HPDE6-E6E7 (cell line): ENCODE measurements around the gene TMEM256.

Experiments used
- DNase-seq: peaks from one replicate; pipeline ENCODE4 v3.0.0; 2011; ENCODE audit warnings: missing footprints; ENCODE audit errors: extremely low spot score

The TMEM256 gene

GRCh38 chr17:7408252-7408727, 4.4 kb upstream of the TMEM256 start:
- no peak for DNase-seq

DNA sequence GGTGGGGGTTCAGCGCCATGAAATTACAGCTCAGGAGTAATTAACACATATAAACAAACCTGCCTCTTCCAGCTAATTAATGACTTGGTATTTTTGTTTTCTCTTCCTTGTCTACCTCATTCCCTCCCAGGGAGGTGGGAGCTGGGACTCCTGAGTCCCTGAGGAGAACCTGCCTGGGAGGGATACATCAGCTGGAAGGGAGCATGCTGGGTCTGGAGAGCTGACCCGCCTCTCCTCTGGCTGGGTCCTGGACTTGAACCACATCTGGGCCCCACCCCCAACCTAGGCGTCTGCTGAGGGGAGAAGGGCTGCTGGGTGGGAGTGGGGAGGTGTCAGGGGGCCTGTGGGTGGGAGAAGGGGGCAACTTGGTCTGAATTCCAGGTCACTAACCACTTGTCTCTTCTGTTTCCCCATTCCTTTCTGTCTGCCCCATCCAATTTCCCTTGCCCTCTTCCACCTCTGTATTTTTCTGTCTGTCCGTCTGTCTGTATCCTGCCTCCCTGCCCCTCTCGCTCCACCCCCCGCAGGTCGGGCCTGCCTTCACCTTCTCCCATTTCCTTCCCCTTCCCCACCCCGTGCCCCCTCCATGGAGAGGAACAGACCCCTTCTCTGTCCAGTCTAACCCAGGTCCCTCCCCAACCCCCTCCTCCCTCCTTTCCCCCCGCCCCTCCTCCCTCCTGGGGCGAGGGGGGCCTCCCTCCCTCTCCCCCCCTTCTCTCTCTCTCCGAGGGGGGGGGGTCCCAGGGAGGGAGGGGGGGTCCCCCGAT, 3.8 kb upstream of the TMEM256 start, which contains the start of gene NLGN2:
Gene NLGN2, plus strand, starts transcription at position 361 of the 767 bp plus-strand sequence. CDS start 411 bp downstream, outside the sequence.
- DNase-seq, result no peak

- no peak for DNase-seq
Observed at GRCh38 chr17:7407082-7407481, 3.2 kb upstream of the TMEM256 start.

- no peak for DNase-seq
Observed at GRCh38 chr17:7406235-7406825, 2.4 kb upstream of the TMEM256 start.

- no peak for DNase-seq
Observed at GRCh38 chr17:7405350-7406234, 1.7 kb upstream of the TMEM256 start.

- DNase-seq, result peak; percentile 48
Observed at GRCh38 chr17:7404737-7405349, 946 bp upstream of the TMEM256 start.

GRCh38 chr17:7403727-7403976, 245 bp downstream of the TMEM256 start:
- peak; percentile 45 for DNase-seq

DNA sequence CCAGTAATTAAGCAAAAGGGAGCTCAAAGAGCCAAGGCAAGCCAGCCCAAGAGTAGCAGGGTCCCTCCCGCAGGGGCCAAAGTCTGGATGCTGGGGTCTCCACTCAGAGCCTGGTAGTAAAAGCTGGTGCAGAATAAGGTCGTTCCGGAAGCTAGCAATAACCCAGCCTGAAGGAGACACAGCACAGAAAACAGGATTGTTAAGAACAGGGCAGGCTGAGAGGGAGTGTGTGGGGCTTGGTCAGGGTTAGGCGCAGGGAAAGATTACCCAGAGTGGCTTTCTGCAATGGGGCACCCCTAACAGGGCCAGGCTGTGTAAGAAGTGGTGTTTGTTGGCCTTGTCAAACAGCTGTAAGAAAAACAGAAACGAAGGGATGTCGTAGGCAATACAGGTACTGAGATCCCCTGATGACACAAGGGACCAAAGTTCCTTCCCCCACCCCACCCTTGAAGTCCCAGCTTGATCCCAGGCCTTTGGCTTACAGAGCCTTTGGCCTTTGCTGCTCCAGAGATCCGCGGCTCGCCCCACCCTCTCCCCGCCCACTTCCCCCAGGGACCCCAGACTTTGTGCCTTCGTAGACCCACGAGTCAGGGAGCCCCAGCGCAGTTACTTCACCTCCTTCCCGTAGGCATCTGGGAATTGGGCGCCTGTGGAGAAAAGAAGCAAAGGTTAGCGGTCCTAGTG, 712 bp downstream of the TMEM256 start:
- DNase-seq, result no peak

GRCh38 chr17:7398612-7399011, 5.3 kb downstream of the TMEM256 start:
- no peak for DNase-seq

DNA sequence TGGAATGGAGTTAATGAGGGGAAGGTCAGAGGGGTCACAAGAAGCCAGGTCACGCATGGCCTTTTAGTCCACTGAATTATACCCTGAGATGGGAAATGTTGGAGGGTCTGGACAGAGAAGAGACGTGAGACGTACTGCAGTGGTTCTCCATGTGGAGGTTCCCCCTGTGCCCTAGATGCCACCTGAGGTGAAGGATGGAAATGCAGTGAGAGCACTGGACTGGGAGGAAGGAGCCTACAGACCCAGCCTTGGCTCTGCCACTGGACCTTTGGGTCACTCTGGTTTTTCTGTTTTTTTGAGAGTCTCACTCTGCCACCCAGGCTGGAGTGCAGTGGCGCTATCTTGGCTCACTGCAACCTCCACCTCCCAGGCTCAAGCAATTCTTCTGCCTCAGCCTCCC, 7.8 kb downstream of the TMEM256 start:
- no peak for DNase-seq

GRCh38 chr17:7394452-7395191, 9.3 kb downstream of the TMEM256 start, which contains the start of gene PLSCR3:
TSS of gene PLSCR3 (minus strand) at chr17:7394525. CDS start at chr17:7394110, 415 bp downstream.
- peak; percentile 84 for DNase-seq

DNA sequence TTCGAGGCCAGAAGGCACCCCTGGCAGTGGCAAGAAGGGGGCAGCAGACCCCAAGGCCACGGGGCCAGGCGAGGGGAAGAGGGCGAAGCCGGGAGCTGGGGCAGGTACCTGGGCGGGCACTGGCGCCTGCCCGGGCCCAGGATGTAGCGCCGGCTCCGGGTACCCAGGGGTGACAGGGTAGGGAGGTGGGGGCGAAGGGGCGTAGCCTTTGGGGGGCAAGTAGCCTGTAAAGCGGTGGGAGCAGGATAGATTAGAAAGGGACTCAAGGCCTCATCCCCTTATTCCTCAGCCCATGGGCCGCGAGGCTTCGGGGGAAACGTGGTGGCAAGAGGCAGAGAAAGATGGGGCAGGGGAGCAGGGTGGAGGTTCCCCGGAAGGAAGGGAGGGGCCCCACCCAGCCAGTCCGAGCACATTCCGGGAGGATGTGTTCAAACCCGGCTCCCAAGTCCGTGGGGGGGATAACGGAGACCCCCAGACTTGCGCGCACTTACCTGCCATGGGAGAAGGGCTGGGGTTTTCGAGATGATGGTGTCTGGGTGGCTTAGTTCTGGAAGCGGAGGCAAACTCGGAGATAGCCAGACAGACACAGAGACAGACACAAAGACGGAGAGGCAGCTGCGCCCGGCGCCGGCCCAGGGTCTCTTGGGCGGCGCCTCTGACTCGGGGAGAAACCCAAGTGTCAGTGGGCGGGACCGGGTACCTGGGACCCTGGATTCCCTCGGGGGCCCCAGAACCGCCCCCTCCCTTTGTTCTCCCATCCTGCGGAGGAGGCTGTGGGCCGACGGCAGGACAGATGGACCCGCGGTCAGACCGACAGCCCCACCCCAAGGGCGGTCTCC, 10.1 kb downstream of the TMEM256 start:
- DNase-seq, result no peak

GRCh38 chr17:7392696-7393612, 10.9 kb downstream of the TMEM256 start:
- DNase-seq, result no peak

DNA sequence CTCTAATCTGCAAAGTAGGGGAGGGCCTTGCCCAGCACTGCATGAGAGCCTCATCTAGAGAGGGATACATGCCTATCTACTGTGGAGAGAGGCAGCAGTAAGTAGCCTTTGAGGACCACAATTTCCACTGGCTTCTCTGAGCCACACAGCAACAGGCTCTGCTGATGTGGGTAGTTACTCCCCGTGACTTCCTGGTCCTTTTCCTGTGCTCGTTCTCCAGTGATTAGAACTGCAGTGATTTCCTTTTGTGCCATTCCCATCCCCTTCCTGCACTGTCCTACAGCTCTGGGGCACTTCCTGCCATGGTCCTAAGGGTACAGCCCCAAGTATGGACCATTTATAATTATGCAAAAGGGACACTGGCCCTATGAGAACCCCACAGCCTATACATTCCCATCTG, 12.6 kb downstream of the TMEM256 start:
- DNase-seq, result no peak

DNA sequence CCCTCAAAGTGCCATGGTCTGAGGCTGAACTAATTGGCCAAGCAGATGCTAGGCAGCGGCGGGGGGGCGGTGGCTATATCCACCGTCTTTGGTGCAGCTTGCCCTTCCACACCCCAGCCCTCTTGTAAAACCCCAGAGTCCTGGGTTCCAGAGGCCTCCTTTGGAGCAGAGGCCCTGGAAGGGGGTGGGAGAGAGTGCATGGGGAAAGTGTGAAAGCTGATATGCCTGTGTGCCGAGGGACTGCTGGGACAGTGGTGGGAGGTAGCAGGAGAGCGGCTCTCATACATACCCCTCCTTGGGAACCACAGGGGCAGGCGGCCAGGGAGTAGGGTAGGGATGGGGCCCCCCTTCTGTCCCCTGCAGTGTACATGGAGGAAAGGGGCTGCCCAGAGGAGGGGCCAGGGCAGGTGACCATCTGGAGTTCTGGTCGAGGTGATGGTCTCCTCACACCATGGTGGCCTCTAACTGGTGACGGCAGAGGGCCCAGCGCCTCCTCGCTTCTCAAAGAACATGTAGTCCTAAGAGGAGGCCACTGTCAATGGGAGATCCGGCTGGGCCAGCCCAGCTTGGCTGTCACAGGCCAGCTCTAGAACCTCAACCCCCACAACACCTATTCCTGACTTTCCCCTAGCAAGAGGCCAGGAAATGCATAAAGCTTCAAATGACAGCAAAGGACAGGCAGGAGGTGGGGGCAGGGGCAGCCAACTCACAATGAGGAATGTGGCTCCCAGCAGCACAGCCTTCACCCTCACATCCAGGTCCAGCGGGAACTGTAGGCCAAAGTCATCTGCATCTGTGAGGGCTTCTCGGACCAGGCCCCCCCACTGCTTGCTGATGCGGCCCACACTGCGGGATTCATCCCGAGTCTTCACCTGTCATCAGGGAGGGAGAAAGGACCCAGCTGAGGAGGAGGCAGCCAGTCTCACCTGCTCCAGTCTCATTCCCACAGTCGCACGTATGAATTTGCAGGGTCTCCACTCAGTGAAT, 13.7 kb downstream of the TMEM256 start:
- no peak for DNase-seq

DNA sequence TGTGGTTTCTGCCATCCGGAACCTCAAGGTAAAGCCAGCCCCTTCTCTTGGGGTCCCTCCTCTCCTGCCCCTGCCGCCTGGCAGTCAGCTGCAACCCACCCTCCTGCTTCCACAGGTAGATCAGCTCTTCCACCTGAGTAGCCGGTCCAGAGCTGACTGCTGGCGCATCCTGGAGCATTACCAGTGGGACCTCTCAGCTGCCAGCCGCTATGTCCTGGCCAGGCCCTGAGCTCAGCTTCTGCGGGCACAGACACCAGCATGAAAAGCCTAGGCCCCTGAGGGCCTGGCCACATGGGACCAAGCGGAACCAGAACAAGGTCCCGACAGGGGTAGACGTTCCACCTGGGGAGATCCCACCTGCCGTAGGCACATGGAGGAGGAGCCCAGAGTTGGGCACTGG, 15.0 kb downstream of the TMEM256 start:
- DNase-seq, result no peak

GRCh38 chr17:7384489-7385081, 19.3 kb downstream of the TMEM256 start:
- DNase-seq, result no peak
